Neuronal stem cell (in vitro differentiated cells): ENCODE measurements around the gene COL13A1. TPM values are rescaled to one million over a fixed set of nuclear protein-coding genes. Genes with fewer than 3 reads are reported as not detected.

Experiments used
- DNase-seq: peaks from one replicate; pipeline ENCODE4 v3.0.0-alpha.2; 2013; ENCODE audit warnings: low spot score
- H2AFZ ChIP-seq: one replicate; pipeline ENCODE4 v1.6.1; 2013; ENCODE audit warnings: mild to moderate bottlenecking, low read length, inconsistent platforms
- H2AK5ac ChIP-seq: 2 replicates; pipeline ENCODE4 v1.6.1; 2013; ENCODE audit warnings: low read depth, mild to moderate bottlenecking, inconsistent platforms, low read length, moderate library complexity, mixed read lengths
- H2BK120ac ChIP-seq: 2 replicates; pipeline ENCODE4 v1.6.1; 2013; ENCODE audit warnings: low read depth, mild to moderate bottlenecking, inconsistent platforms, low read length, moderate library complexity, mixed read lengths
- H2BK12ac ChIP-seq: one replicate; pipeline ENCODE4 v1.6.1; 2013; ENCODE audit warnings: low read length, inconsistent platforms
- H2BK15ac ChIP-seq: 2 replicates; pipeline ENCODE4 v1.6.1; 2013; ENCODE audit warnings: mild to moderate bottlenecking, low read length, inconsistent platforms, mixed read lengths
- H2BK5ac ChIP-seq: one replicate; pipeline ENCODE4 v1.6.1; 2013; ENCODE audit warnings: inconsistent platforms, mild to moderate bottlenecking, low read length, moderate library complexity
- H3K14ac ChIP-seq: one replicate; pipeline ENCODE4 v1.6.1; 2013; ENCODE audit warnings: low read length, inconsistent platforms
- H3K18ac ChIP-seq: 2 replicates; pipeline ENCODE4 v1.6.1; 2013; ENCODE audit warnings: low read length, inconsistent platforms
- H3K23ac ChIP-seq: 2 replicates; pipeline ENCODE4 v1.6.1; 2013; ENCODE audit warnings: low read depth, mild to moderate bottlenecking, mixed read lengths, low read length, inconsistent platforms; ENCODE audit not compliant: poor library complexity
- H3K27ac ChIP-seq: replicated peaks from 3 replicates; pipeline ENCODE4 v1.5.1; 2013; ENCODE audit warnings: low read length, inconsistent platforms
- H3K27me3 ChIP-seq, 3 experiments: 2 replicates each; pipeline ENCODE4 v1.6.1; 2013; ENCODE audit warnings: low read length in 3 of 3, mild to moderate bottlenecking in 2 of 3, inconsistent platforms in 1 of 3, low read depth in 1 of 3, mixed read lengths in 1 of 3, moderate library complexity in 1 of 3; ENCODE audit not compliant: control insufficient read depth in 3 of 3, insufficient read depth in 3 of 3
- H3K36me3 ChIP-seq, 2 donors: replicated peaks in 1 of 2; 2 replicates each; pipeline ENCODE4 v1.6.1; 2013; ENCODE audit warnings: low read length in 2 of 2; ENCODE audit not compliant: control insufficient read depth in 2 of 2, insufficient read depth in 2 of 2
- H3K4ac ChIP-seq: 2 replicates; pipeline ENCODE4 v1.6.1; 2013; ENCODE audit warnings: inconsistent platforms, mild to moderate bottlenecking, low read length, moderate library complexity
- H3K4me1 ChIP-seq, 2 donors: 1 replicate in 1 of 2; 2 replicates in 1 of 2; pipeline ENCODE4 v1.6.1; 2013; ENCODE audit warnings: low read length in 2 of 2, low read depth in 1 of 2; ENCODE audit not compliant: control insufficient read depth in 2 of 2, insufficient read depth in 1 of 2
- H3K4me2 ChIP-seq: one replicate; pipeline ENCODE4 v1.6.1; 2013; ENCODE audit warnings: mild to moderate bottlenecking, low read length, inconsistent platforms; ENCODE audit not compliant: insufficient read depth, poor library complexity, severe bottlenecking
- H3K4me3 ChIP-seq, 2 donors: 2 replicates each; pipeline ENCODE4 v1.5.1; 2013; ENCODE audit warnings: low read length in 2 of 2, mild to moderate bottlenecking in 2 of 2, inconsistent platforms in 1 of 2, moderate library complexity in 1 of 2
- H3K79me1 ChIP-seq: one replicate; pipeline ENCODE4 v1.6.1; 2013; ENCODE audit warnings: low read depth, mild to moderate bottlenecking, inconsistent platforms, low read length, moderate library complexity
- H3K9ac ChIP-seq: one replicate; pipeline ENCODE4 v1.6.1; 2013; ENCODE audit warnings: mild to moderate bottlenecking, low read depth, low read length, inconsistent platforms; ENCODE audit not compliant: poor library complexity
- H3K9me3 ChIP-seq, 2 donors: replicated peaks in 1 of 2; 2 replicates each; pipeline versions ENCODE3 to v1.6.1; 2013; ENCODE audit warnings: low read length in 2 of 2, mild to moderate bottlenecking in 2 of 2, inconsistent platforms in 1 of 2, low read depth in 1 of 2, mixed read lengths in 1 of 2, moderate library complexity in 1 of 2; ENCODE audit not compliant: control insufficient read depth in 2 of 2, insufficient read depth in 1 of 2
- H4K8ac ChIP-seq: one replicate; pipeline ENCODE4 v1.6.1; 2013; ENCODE audit warnings: low read depth, mild to moderate bottlenecking, inconsistent platforms, low read length, moderate library complexity
- H4K91ac ChIP-seq: one replicate; pipeline ENCODE4 v1.6.1; 2013; ENCODE audit warnings: low read length, low read depth, mild to moderate bottlenecking, inconsistent platforms; ENCODE audit not compliant: poor library complexity
- WGBS, 2 donors: extraction: QIAGEN DNeasy Blood & Tissue Kit; methylation state at CpG; one replicate each; pipeline ENCODE4 v1.1.7; 2013; ENCODE audit warnings: missing lambda C conversion rate in 2 of 2, mixed read lengths in 1 of 2; ENCODE audit not compliant: insufficient read length in 2 of 2, insufficient replicate concordance in 1 of 2; ENCODE audit errors: extremely low coverage in 2 of 2; 5-methylcytosine and 5-hydroxymethylcytosine counted together
- polyA plus RNA-seq, 2 experiments: library from polyadenylated mRNA; stranded (reverse); fragments of 200-250 nt; gene quantifications; one replicate each; pipeline ENCODE4 v1.2.3, GENCODE V29; 2013

The COL13A1 gene
- 4.7 TPM for polyA plus RNA-seq (2013, experiment 1 of 2)
- polyA plus RNA-seq (2013, experiment 2 of 2): 5.0 TPM

- Histone ChIP-seq H3K14ac (no peak within 1 kb of the TSS), H3K4ac (no peak within 1 kb of the TSS), H3K79me1 (no peaks in the 10 kb centered on the region), H3K4me2 (peak within 1 kb of the TSS; percentile 97), H2AK5ac (no peak within 1 kb of the TSS), H2AFZ (peak within 1 kb of the TSS; percentile 97), H2BK120ac (no peak within 1 kb of the TSS), H3K27me3 (peaks cover 0 to 72% (median 16%) of the 10 kb centered on the region in 3 experiments), H3K9ac (peak within 1 kb of the TSS; percentile 78), H3K9me3 (no peaks in the 10 kb centered on the region), H3K23ac (peak within 1 kb of the TSS; percentile 31), H4K8ac (no peak within 1 kb of the TSS), H2BK15ac (peak within 1 kb of the TSS; percentile 32), H3K27ac (no peak within 1 kb of the TSS), H3K36me3 (no peaks in the 10 kb centered on the region), H3K4me3 (peak within 1 kb of the TSS; percentile 48 to 85), H4K91ac (peak within 1 kb of the TSS; percentile 58), H3K4me1 (peaks cover 10 to 20% of the 10 kb centered on the region in 2 donors), H3K18ac (peak within 1 kb of the TSS; percentile 85), H2BK5ac (no peak within 1 kb of the TSS), H2BK12ac (no peak within 1 kb of the TSS)
- peak; percentile 74 for DNase-seq
- WGBS, 2 donors: no CpG with 5 or more reads among the region's 58 CpGs
Observed at GRCh38 chr10:69801434-69802315, at the start of gene COL13A1. Gene COL13A1 (plus strand): TSS chr10:69801906. CDS start chr10:69802424, 518 bp downstream.

GRCh38 chr10:69752479-69752878, 49.2 kb upstream of the COL13A1 start:
- Histone ChIP-seq H2BK5ac (no peak overlapping the region), H3K23ac (no peak overlapping the region), H3K4ac (no peak overlapping the region), H2BK15ac (no peak overlapping the region), H3K9me3 (no peaks in the 10 kb centered on the region), H2AFZ (no peak overlapping the region), H3K27me3 (peaks cover 0 to 42% (median 0%) of the 10 kb centered on the region in 3 experiments), H2BK120ac (no peak overlapping the region), H2BK12ac (no peak overlapping the region), H3K4me3 (no peak overlapping the region), H3K18ac (peak overlapping the region; percentile 33), H2AK5ac (no peak overlapping the region), H3K36me3 (no peaks in the 10 kb centered on the region), H3K4me2 (no peak overlapping the region), H4K8ac (no peak overlapping the region), H3K4me1 (peaks cover 0 to 10% of the 10 kb centered on the region in 2 donors), H3K27ac (no peak overlapping the region), H3K14ac (no peak overlapping the region), H3K9ac (no peak overlapping the region), H4K91ac (no peak overlapping the region), H3K79me1 (no peaks in the 10 kb centered on the region)
- DNase-seq: no peak
- WGBS, 2 donors: no CpG with 5 or more reads among the region's 7 CpGs

- no peak overlapping the region for H3K14ac ChIP-seq
Observed at GRCh38 chr10:69756279-69756678, 45.4 kb upstream of the COL13A1 start.

GRCh38 chr10:69757206-69757552, 44.5 kb upstream of the COL13A1 start:
- H3K23ac ChIP-seq: no peak overlapping the region
- DNase-seq: no peak
- no peak overlapping the region for H3K14ac ChIP-seq
- peaks cover 0 to 4% of the 10 kb centered on the region in 2 donors for H3K4me1 ChIP-seq
- no peak overlapping the region for H3K4me2 ChIP-seq
- no peak overlapping the region for H4K8ac ChIP-seq
- H4K91ac ChIP-seq: no peak overlapping the region
- H2AFZ ChIP-seq: no peak overlapping the region
- H3K4ac ChIP-seq: no peak overlapping the region
- H3K9me3 ChIP-seq: no peaks in the 10 kb centered on the region
- H2BK15ac ChIP-seq: no peak overlapping the region
- H3K79me1 ChIP-seq: no peaks in the 10 kb centered on the region
- no peak overlapping the region for H3K18ac ChIP-seq
- H2BK120ac ChIP-seq: no peak overlapping the region
- no peak overlapping the region for H2BK12ac ChIP-seq
- WGBS, 2 donors: no CpG with 5 or more reads among the region's 5 CpGs
- peaks cover 0 to 30% (median 0%) of the 10 kb centered on the region in 3 experiments for H3K27me3 ChIP-seq
- H3K9ac ChIP-seq: no peak overlapping the region
- no peaks in the 10 kb centered on the region for H3K36me3 ChIP-seq
- H3K27ac ChIP-seq: no peak overlapping the region
- no peak overlapping the region for H3K4me3 ChIP-seq
- no peak overlapping the region for H2BK5ac ChIP-seq
- no peak overlapping the region for H2AK5ac ChIP-seq

More at GRCh38 chr10:69756279-69756678, 45.4 kb upstream of the COL13A1 start:
- Histone ChIP-seq H2BK5ac (no peak overlapping the region), H4K8ac (no peak overlapping the region), H3K18ac (no peak overlapping the region), H3K27ac (no peak overlapping the region), H3K79me1 (no peaks in the 10 kb centered on the region), H3K4me3 (no peak overlapping the region), H4K91ac (no peak overlapping the region), H3K23ac (no peak overlapping the region), H2AK5ac (no peak overlapping the region), H3K4ac (no peak overlapping the region), H3K9me3 (no peaks in the 10 kb centered on the region), H3K27me3 (peaks cover 0 to 35% (median 0%) of the 10 kb centered on the region in 3 experiments), H2BK120ac (no peak overlapping the region), H2BK15ac (no peak overlapping the region), H2AFZ (no peak overlapping the region), H3K4me1 (peaks cover 0 to 4% of the 10 kb centered on the region in 2 donors), H3K36me3 (no peaks in the 10 kb centered on the region), H2BK12ac (no peak overlapping the region), H3K9ac (no peak overlapping the region), H3K4me2 (no peak overlapping the region)
- no peak for DNase-seq
- no CpG with 5 or more reads among the region's 1 CpG for WGBS, 2 donors
